Stimulated activated CD4-positive, alpha-beta T cell treated with anti-CD3 and anti-CD28 coated beads, TNF-alpha, amount 100 ng/mL, for 48 hours (primary cell): ENCODE results near the gene POLN.
"Not testable (repeated sequence)": the region's sequence is repeated elsewhere in the genome, so short reads cannot be mapped to it uniquely, and the experiment has no call there.

ENCODE experiments used
- DNase-seq, 3 donors: peaks; one replicate each; pipeline ENCODE4 v3.0.0-alpha.2; 2020; ENCODE audit warnings: low read depth in 3 of 3

Gene POLN

DNA sequence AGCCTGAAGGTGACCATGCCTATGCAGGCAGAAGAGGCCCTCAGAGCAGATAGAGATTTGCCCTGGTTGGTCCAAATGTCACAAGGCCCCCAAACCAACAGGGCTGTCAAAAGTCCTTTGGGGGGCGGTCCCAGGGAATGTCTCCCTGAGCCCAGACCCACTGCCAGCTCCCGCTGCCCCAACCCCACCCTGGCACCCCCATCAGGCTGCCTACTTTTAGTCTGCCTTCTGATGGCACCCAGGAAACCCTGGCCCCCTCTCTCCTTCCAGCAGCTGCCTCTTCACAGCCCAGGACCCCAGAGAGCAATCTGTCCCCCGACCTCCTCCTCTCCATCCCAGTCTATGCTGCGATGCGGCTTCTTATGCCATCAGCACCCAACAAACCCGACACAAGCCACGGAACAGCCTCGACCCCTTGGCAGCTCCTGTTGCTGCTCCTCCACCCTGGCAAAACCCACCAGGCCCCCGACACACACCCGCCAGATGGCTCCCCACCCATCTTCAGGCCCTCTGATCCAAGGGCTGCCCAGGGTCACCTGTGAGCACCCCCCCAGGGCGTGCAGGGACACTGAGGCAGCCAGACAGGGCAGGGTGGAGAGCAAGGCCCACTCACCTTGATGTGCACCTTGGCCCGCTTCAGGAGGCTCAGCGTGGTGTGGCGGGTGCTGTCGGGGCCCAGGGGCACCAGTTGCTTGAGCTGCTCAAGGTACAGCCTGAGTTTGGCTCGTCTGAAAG, 10.0 kb upstream of the POLN start:
- no peak for DNase-seq

DNA sequence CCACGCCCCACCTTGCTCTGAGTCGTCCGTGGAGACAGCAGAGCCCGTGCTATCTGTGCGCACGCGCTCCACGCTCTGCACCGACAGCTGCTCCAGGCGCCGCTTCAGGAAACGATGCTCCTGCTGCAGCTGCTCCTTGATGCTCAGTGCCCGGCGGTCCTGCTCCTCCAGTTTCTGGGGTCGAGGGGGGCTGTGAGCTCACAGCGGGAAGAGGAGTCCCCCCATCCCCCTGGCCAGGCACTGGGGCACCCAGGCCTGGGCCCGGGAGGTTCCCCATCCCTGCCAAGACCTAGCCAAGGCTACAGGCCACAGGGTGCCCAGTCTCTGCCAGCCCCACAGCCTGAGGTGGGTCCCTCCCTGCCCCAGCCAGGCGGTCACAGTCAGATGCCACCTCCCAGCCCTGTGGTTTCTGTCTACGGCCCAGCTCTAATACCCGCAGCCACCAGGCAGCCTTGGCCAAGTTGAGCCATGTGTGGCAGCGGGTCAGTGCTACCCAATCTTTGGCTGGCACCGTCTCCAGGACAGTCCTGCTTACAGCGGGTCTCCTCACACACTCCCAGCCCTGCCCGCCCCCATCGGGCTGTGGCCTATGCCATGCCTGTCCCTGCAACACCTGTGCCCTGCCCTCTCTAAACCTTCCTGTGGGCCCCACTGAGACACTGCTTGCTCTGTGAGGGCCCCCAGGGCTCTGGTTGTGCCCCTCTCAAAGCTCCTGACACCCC, 9.3 kb upstream of the POLN start:
- no peak for DNase-seq

DNA sequence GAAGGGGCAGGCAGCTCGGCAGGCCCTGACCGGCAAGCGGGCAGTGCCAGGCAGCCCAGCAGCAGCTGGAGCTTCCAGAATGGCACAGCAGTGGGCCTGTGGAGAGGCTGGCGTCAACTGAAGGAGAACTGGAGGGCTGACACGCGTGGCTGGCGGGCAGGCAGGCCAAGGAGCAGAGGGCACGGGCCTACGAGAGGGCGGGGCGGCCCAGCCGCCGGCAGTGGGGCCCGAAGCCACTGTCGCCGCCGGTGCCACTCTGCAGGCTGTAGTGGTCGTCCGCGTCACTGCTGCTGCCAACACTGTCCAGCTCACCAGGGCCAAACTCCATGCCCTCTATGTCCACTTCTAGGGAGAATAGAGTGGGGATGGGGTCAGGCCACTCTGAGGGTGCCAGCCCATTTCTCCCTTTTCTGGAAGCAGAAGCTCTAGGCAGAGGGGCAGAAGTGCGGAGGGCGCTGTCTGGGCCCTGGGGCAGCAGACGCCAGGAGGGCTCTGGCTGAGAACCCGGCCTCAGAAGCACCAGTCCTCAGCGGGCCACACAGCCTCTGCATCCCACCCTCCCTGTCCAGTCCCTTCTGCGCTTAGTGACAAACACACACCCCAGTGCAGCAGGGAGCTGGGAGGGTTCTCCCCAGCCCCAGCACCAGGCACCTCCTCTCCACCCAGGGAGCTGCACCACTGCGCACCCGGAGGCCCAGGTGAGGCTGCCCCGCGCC, 8.6 kb upstream of the POLN start:
- DNase-seq = no peak

DNA sequence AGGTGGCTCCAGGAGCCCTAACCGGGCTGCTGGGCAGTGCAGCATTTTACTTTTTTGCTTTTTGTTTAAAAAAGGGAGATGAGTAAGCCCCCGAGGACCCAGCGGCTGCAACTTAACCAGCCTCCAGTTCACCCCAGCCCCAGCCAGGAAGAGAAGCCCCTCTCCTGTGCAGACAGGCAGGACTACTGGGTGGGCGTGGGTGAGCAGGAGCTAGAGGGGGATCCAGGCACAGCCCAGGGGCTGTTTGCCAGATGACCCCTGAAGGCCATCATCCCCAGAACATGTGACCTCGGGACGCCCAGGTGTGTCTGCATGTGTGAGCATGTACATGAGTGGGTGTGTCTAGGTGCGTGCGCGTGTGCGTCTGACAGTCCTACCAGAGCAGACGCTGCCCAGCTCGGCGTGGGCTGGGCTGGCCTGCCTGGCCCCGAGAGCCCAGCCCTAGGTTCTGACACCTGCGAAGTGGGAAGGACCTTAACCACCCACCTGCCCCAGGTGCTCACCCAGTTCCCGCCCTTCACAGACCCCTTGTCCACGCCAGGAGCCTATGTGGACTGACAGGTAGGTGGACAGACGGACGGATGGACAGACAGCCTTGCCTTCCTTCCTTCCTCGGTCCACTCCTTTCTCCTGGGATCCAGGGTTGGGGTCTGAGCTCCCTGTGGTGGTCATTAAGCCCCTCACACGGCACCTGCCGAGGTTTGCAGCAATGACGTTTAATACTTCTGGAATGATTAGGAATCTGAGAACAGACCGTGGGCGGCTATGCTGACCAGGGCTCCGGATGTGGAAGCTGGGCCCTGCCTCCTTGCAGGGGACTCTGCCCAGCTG, 7.8 kb upstream of the POLN start:
- DNase-seq = no peak

DNA sequence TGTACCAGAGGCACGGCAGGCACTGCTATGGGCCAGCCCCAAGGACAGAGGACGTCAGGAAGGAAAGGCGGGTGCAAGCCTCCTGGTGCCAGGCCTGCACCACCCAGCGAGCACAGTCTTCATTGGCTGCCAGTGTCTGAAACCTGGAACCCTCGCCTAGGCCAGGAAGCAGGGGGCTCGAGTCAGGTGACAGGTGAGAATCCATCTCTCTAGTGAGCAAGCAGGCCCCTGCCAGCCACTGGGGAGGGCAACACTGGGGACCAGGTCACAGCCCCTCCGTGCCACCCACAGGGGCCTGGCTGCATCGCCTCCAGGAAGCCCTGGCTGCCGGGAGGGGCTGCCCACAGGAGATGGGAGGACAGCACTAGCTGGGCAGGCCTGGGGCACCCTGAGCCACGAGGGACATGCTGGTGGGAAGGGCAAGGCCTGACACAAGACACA, 6.9 kb upstream of the POLN start:
- no peak for DNase-seq

DNA sequence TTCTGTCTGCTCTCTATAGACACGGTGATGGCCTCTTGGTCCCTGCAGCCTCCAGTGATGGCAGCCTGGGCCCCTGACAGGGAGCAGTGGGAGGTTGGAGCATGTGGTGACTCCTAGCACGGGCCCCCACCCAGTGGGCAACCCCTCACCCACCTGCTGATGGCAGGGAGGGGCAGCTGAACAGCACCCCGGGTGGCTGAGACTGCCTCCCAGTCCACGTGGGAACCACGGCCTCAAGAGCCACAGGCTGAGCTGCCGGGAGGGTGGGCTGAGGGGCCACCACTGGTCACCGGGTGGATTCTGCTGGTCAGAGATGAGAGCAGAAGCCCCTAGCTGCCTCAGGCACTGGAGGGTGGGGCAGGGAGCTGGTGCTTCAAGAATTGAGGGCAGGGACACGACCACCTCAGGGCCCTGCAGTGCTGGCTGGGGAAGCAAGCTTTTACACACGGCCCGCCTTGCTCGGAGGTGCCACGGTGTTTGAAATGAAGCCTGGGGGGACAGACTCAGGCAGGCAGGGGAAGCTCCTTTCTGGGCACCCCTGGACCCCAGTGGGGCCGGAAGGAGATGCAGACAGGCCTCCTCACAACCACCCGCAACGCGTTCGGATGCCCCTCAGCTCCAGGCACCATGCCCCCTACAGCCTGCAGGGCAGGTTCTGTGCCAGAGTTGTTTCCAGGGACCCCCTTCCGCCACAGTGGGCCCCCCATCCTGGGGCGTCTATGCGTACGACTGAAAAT, 6.3 kb upstream of the POLN start:
- DNase-seq = no peak

DNA sequence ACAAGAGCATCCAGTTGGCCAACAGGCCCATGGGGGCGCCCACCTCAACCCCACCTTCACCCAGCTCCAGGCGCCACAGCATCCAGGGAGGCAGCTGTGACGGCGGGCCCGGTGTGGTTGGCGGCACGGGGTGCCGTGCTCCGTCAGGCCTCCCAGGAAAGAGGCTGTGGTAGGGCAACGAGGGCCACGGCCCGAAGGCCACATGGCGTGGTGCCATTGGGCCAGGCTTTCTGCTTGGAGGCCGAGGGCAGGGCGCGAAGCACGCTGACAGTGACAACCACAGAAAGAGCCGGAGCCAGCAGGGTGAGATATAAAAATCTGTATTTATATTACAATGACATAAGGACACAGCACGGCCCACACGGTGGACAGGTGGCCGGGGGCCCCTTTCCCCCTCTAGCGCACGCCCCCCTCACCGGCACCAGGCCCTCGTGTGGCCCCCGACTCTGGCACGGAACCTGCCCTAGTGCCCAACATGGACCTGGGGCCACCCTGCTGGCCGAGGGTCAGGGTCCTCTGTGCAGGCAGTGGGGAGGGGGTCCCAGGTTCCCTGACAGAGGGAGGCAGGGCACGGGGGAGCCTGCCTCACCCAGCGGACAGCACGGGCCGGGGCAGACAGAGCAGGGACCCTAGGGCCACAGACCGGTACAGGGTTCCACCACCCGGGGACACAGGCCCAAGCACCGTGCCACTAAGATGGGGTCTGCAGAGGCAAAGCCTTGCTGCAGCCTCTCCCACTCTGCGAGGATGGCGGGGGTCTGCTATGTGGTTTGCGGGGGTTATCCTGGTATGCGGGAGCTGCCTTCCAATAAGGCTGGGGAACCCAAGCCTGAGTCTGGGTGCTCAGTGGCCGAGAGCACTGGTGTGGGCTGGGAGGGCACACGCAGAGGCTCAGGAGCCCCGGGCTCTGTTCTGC, 5.5 kb upstream of the POLN start:
- no peak for DNase-seq

DNA sequence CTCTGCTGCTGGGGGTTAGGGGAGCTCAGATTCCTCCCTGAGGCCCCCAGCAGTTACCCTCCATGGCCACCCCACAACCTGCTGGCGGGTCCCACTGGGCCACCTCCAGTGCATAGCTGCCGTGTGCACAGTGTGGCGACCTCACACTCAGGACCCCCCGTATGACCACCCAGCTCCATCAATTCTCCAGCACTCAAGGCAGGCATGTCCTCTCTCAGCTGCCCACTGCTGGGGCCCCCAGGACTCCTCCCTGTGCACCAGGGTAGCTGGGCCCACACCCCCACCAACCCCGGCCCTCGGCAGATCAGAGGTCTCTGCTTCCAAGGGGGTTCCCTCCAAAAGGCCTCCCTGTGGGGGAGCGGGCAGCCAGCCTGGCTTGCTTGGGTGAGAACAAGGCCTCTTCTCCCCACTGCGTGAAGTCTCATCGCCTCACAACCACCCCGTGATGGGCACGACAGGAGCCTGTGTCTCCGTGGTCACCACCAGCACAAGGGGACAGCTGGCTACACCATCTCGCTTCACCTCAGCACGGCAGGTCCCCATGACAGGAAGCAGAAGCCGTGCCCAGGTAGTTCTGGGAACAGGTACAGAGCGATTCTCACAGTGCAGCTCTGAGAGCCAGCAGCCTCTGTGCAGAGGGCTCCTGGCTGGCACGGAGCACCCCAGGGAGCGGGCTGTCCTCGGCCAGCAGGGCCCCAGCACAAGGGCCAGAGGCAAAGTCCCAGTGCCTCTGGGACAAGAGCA, 4.6 kb upstream of the POLN start:
- DNase-seq = no peak

DNA sequence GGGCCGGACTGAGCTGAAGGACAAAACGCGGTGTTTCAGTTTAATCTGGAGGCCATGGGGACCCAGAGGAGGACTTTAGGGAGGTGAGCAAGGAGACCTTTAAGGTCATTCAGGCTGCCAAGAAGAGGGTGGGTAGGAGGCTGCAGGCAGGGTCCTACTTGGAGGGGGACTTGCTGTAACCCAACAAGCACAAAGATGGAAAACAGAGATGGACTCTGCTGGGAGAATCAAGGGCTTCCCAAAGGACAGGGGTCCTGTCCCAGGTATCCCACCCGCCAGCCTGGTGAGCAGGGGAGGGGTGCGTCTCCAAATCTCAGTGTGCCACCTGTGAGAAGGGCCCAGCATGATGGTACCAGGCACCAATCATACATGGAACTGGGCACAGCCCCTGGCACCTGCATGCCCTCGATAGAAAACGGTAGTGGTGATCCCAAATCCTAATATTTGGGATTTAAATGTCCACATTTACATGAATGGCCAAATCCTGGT, 3.9 kb upstream of the POLN start:
- no peak for DNase-seq

DNA sequence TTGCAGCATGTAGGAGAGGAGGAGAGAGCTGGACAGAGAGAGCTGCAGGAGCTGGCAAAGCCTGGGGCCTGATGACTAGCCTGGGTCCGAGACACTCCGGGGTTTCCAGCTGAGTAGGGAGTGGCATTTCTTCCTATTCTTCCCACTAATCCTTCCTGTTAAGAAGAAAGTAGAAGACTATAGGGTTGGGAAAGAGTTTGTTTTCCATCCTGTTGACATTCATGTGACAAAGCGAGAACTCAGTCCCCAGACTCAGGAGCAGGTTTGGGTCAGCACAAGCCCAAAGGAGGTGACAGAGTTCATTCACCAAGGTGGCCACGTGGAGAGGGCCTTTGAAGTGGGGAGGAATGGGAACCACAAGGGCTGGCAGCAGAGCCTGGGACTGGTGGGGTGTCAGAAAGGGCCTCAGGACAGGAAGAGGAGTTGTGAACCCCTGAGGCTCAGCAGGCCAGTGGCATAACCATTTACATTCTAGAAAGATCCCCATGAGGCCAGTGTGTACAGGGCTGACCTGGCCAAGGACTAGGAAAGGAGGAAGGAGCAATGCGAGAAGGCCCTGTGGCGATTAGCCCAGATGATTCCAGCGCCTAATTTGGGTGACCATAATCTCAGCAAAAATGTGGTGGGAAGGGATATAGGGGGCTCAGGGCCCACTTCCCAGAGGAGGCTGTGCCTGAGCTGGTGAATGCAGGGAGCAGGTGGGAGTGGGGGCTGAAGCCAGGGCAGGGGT, 3.3 kb upstream of the POLN start:
- DNase-seq = no peak

DNA sequence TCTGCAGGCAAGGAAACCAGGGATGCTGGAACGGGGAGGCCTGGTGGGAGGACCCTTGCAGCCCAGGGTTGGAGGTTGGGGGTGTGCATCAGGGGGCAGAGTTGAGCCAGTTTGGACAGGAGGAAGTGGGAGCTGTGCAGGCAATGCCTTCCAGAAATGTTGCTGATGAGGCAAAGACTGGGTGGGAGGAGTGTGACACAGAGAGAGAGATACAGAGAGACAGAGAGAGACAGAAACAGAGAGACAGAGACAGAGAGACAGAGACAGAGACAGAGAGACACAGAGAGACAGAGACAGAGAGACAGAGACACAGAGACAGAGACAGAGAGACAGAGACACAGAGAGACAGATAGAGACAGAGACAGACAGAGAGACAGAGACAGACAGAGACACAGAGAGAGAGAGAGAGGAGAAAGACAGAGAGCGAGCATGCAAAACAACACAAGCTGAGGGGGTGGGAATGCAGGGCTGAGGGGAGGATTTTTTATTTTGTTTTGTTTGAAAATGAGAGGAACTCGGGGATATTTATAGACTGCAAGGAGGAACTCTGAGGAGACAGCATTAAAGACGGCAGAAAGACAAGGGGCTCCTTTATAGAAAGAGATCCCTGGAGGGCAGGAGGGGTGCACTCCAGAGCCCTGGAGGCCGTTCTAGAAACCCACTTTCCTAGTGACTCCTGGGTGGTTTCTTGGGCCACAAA, 1.9 kb upstream of the POLN start:
- no peak for DNase-seq

DNA sequence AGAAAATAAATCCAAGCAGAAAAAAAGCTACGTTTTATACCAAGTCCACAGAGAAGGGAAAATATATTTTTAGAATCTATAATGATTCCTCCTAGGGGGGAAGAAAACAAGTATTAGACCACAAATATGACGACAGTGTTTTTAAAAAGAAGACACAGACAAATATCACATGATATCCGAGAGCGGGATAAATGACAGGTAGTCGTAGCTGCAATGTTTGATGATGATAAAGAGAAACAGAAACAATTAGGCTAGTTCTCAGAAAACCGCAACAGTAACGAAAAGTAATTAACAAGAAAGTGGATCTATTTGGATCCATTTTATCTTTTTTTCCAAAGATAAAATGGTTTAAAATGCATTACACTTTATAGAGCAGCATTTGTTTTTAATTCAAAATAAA, 918 bp downstream of the POLN start:
- no peak for DNase-seq

DNA sequence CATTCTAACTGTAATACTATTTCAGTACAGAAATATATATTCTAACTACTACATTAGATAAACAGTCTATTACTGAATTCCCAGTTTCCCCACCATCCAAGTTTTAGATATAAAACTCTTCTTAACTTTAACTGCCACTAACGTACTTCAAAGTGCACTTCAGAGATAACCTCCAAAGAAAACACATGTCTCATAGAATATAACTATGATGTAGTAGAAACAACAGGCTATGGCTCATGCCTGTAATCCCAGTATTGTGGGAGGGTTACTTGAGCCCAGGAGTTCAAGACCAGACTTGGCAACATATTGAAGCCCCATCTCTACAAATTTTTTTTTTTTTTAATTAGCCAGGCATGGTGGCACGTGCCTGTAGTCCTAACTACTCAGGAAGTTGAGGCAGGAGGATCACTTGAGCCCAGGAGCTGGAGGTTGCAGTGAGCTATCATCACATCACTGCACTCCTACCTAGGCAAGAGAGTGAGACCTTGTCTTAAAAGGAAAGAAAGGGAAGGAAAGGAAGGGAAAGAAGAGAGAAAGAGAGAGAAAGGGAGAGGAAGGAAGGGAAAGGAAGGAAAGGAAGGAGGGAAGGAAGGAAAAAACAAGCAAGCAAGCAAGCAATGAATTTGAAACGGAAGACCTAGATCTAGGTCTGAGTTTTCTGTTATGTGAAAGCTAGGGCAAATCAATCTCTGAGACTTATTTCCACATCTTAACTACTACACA, 4.8 kb downstream of the POLN start:
- DNase-seq = no peak

DNA sequence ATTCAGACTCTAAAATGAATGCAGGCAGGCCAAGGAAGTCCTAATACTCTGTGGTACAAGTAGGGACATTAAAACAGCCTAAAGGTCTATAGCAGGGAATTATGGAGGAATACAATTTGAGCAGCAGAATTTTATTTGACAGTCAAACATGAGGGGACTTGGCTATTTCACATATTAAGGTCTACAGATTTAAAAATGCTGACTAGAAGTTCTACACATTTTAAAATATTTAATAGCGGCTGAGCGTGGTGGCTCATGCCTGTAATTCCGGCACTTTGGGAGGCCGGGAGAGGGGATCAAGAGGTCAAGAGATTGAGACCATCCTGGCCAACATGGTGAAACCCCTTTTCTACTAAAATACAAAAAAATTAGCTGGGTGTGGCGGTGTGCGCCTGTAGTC, 10.8 kb downstream of the POLN start:
- DNase-seq = no peak

DNA sequence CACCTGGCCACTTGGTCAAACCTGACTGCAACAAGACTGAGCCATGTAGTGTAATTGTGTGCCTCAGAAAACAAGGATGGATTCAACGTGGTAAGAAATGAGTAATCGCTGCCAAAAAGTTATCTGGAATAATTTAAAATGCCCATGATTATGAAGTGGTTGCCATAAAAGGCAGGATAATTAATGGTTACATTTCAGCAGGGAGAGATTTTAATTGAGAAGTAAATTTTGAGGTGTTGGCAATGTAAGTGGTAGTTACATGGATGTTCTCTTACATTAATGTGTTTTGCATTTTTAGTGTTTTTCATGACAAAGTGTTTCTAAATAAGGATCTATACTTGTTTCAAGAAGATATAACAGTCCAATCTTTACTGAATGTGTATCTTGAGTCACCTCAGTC, 15.7 kb downstream of the POLN start:
- DNase-seq = no peak

DNA sequence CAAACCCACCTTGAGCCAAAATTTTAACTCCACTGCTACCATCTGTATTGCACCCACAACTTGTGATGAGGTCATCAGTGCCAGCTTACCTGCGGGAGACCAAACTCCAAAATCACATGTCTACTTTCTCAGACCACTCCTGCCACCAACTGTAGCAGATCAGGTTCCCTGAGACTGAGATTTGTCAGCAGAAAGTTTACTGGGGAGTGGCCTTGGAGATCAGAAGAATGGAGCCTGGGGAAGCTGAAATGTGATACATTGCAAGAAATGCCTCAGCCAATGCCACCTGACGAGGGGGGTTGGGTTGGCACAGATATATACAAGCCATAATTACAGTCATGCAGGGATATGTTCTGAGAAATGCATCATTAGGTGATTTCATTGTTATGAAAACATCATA, 19.1 kb downstream of the POLN start:
- no peak for DNase-seq

DNA sequence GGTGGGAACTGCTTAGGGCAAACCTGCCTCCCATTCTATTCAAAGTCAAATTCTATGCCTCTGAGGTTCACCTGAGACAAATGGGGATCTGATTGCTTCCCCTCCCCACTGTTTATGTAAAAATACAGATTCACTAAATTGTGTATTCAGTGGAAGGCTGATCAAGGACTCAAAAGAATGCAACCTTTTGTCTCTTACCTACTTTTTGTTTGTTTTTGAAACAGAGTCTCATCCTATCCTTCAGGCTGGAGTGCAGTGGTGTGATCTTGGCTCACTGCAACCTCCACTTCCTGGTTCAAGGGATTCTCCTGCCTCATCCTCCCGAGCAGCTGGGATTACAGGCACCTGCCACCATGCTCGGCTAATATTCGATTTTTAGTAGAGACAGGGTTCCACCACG, 20.5 kb downstream of the POLN start:
- DNase-seq = not testable (repeated sequence)
